Tongue (tissue), 2 donors: ENCODE results near the gene BCKDK. TPM values are rescaled to one million over a fixed set of nuclear protein-coding genes. Genes with fewer than 3 reads are reported as not detected.

Experiments
- DNase-seq: peaks from one replicate; pipeline ENCODE4 v3.0.0-alpha.2; 2015
- total RNA-seq: library from RNA; depleted of rRNA; stranded (reverse); fragments of >200 nt; gene quantifications from one replicate; pipeline ENCODE4 v1.2.3, GENCODE V29; 2014

The BCKDK gene
- 13.0 TPM for total RNA-seq

DNA sequence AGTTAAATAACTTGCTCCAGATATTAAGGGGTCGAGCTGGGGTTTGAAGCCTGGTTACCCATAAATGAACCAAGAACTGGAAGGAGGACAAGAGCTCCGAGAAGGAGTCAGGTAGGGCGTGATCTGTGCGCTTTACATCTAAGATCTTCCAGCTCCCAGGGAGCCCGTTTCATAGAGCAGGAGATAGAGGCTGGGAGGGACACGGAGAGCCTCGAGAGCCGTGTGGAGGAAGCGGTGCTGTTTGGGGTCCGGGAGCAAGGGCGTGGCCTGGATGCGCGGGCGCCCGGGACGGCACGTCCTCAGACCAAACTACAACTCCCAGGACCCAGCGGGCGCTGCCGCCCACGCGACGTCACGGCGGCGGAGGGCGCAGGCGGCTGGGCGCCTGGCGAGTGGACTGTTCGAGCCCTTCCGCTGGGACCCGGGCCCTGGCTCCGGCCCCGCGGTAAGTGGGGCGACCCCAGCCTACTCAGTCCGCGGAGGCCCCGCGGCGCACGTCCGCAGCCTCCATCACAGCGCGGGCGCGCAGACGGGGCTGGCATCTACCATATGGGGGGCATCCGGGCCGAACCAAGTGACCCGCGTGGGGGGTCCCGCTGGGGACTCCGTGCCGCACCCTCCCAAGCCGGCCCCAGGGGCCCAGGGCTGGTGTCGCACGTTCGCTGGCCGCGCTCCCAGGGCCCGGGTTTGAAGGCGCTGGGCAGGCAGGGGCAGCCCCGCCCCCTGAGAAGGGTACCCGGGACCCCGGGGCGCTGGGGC lies at the start of gene BCKDK:
Gene BCKDK, plus strand, starts transcription at position 352 of the 759 bp plus-strand sequence. CDS start 838 bp downstream, outside the sequence.
- peak; percentile 87 for DNase-seq

DNA sequence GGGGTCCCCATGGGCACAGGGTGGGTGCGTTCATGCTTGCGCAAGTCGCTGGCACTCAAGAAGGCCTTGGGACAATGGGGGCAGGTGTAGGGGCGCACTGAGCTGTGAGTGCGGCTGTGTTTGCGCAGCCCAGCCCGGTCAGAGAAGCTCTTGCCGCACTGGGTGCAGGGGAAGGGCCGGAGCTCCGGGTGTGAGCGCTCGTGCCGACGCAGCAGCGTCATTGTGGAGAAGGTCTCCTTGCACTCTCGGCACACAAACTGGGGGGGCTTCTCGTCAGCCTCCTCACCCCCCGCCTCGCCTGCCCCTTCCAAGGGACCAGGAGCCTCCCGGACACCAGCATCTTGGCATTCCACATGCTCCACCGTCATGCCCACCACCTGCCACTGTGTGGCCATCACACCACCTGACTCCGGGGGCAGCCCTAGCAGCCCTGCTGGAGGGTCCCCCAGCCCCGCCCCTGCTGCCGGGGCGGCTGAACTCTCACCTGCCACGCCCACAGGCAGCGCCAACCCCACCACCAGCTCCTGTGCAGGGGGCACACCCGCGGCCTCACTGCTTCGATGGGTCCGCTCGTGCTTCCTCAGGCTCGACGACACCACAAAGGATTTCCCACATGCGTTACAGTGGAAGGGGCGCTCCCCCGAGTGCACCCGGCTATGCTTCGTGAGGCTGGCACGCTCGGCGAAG lies 46.9 kb upstream of the BCKDK start:
- no peak for DNase-seq

DNA sequence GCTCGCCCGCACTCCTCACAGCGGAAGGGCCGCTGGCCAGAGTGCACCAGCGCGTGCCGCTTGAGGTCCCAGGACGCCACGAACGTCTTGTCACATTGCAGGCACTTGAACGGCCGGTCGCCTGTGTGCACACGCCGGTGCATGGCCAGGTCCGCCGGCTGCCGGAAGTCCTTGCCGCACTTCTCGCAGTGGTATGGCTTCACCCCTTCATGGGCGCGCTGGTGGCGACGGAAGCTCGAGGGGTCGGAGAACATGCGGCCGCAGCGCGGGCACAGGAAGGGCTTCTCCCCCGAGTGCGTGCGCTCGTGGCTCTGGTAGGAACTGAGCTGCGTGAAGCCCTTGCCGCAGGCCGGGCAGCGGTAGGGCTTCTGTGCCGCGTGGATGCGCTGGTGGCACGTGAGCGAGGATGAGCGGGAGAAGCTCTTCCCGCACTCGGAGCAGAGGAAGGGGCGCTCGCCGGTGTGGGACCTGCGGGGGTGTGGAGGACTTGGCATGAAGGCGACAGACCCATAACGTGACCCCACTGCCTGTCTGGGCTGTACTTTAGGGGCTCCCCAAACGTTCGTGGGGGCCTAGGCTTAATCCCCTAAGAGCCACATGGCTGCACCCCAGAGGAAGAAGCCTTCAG lies 46.3 kb upstream of the BCKDK start:
- no peak for DNase-seq

DNA sequence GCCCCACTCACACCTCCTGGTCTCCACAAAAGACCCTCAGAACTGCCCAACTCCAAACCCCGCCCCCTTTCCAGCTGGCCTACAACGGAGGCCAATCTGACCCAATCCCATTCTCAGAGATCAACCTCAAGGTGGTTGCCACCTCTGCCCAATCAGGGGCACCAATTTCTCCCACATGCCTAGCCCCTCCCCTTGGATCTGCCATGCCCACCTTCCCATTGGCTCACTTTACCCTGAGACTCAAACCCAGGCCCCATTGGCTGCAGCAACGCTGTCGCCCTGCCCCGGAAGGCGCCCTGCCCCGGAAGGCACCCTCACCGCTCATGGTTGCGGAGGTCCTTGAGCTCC lies 44.7 kb upstream of the BCKDK start:
- no peak for DNase-seq

DNA sequence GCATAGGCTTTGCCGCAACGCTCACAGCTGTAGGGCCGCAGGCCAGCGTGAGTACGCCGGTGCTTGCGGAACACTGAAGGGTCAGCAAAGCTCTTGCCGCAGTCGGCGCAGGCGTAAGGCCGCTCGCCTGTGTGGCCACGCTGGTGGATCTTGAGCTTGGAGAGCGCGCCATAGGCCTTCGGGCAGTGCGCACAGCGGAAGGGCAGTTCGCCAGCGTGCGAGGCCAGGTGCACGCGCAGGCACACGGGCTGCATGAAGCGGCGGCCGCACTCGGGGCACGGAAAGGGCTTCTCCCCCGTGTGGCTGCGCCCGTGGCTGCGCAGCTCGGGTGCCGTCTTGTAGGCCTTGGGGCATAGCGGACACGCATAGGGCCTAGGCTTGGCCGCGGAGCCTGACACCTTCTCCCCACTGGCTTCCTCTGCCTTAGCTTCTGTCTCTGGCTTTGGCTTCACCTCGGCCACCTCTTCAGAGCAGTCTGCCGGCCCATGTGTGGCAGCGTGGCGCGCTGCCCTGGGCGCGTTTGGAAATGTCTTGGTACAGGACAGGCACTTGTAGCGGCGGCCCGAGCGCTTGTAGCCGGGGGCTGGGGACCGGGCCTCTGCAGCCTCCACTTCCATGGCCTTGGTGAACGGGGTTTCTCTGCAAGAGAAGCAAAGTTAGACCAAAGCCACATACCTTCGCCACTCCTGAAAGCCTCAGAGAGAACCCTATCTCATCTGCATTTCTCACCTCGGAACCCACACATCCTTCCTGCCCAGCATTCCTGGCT lies 44.2 kb upstream of the BCKDK start:
- DNase-seq, result no peak

DNA sequence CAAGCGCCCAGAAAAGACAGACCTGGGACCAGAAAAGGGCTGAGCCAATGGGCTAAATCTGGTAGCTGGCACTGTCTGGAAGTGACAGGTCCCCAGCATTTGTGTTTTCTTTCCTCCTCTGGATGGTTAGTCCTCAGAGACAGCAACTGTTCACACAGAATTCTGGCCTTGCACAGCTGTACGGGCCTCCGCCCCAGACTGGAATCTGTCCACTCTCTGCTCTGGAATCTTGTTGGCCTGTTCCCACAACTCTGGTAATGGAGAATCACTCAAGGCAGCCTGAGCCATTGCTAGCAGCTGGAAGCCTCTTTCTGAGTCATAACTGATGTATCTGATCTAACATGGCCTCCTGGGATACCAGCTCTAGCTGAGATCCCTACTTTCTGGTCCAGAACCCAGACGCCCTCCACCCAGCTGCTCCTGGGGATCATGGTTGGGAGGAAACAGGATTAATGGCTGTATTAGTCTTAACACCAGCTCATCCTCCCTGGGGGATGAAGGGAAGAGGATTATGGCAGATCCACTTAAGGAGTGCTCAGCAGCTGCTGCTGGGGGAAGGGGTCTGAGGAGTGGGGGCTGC lies 43.2 kb upstream of the BCKDK start:
- peak; percentile 97 for DNase-seq

DNA sequence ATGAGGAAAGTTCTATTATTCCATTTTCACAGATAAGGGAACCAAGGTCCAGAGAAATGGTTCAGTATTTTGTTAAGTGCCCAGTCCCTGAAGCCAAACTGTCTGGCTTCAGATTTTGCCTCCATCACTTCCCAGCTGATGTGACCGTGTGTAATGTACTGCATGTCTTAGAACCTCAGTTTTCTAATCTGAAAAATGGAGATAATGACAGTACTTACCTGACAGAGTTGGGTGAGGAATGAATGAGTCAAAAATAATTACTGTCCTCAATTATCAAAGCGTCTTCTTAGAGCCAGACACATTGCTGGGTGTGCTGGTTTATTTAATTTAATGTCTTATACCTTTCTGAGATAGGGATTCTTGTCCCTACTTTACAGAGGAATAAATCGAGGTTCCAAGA lies 40.8 kb upstream of the BCKDK start:
- DNase-seq, result no peak

DNA sequence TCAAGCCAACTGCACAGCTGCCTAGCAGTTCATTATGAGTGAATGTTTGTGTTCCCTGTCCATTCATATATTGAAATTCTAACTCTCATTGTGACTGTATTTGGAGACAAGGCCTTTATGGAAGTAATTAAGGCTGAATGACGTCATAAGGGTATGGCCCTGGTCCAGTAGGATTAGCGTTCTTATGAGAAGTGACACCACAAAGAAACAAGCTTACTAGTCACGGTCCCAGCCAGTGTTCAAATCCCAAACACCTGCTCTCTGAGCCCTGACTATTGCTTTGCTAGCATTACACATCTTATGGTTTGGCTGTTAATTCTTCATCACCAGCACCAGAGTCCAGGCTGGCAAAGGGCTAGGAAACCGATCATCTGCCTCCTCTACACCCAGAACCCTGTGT lies 36.3 kb upstream of the BCKDK start:
- DNase-seq, result peak; percentile 97

DNA sequence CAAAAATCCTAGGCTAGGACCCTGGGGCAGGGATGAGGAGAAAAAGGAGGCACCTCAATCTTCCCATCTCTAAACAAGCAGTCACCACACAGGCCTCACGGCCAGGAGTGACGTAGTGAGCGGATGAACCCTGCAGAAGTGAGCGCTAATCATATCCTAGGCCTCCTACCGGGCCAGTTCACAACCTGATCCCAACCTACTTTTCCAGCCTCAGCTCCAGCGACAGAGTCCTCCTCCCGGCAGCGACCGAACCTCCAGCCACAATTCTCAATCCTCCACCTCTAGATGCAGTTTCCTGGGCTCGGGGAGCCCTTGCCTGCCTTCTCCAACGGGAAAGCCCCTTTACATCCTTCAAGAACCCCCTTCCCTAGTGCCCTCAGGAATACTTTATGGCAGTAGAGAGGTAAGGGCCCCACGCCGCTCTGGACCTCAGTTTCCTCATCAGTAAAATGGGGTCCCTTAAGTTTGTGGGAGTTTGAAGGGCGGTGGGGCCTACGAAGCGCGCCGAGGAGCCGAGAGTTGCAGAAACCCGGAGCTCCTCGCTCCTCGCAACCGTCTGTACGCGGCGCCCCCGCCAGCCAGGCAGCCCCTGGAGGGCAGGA lies 35.5 kb upstream of the BCKDK start:
- peak; percentile 51 for DNase-seq

DNA sequence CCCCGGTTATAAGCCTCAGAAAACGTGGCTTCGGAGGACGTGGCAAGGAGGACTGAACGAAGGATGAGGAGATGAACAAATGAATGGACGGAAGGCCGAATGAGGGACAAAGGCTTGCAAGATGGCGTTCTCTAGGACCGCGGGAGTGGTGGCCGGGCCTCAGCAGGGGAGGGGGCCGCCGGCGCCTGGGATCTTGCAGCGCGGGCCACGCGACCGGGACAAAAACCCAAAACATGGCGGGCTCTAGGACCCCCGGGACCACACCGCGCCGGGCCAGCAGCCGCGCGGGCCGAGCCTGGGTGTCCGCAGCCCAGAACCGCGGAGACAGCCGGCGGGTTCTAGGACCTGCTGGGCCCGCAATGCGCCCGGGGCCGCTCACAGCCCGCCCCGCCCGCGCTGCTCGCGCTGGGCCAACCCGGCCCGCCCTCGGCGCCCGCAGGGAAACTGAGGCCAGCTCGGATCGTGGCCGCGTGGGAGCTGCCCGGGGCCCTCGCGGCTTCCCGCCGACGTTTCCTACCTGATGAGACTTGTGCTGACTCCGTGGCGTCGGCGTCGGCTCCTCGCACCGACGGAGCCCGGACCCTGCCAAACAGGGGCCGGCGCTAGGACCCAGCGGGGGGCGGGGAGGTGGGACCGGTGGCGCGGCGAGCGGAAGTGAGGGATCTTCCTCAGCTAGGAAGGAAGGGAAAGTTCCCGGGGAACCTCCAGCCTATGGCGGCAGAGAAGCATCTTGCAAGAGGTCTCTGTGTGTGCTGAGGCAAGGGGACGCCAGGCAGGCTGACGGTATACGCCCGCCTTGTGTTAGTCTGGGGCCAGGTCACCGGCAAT lies 34.8 kb upstream of the BCKDK start:
- DNase-seq, result peak; percentile 97

DNA sequence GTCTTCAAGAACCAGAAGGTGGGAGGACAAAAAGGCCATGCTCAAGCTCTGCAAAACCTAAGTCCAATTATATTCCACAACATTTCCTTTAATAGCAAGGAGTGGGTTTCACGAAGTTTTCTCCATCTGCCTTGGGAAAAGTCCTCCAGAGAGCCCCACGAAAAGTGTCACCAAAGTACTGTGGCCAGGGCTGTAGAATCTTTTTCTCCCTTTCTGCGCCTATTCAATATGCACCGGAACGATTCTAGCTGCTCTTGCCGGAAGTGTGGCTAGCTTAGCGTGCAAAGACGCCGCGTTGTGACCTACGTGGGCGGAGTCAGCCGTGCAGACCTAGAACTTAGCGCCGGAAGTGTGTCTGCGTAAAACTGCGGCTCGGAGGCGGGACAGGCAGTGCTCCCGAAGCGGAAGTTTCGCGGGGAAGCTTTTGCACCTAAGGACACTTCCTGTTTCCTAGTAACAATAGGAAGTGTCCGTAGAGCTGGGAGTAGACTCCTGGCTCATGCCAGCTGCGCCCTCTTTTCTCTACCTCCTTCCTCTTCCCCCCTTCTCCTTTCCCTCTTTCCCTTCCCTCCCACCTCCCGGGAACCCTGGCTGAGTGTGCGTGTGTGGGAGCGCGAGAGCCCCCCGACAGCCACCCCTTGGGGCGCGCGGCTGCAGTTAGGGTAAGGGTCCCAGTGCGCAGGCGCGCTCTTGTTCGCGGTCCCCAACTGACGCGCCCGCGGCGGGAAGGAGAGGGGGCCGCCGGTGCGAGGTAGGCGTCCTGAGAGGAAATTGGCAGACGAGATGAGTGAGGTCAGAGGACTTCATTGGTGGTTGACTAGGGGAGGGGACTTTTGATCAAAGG lies 34.0 kb upstream of the BCKDK start, which contains the start of the genes ZNF646 and ZNF668:
Gene ZNF646, plus strand, starts transcription at position 453 of the 844 bp plus-strand sequence. CDS start 1,903 bp downstream, outside the sequence.
Gene ZNF668, minus strand, starts transcription at position 271 of the 844 bp plus-strand sequence. CDS start 9,781 bp downstream, outside the sequence.
- peak; percentile 100 for DNase-seq

DNA sequence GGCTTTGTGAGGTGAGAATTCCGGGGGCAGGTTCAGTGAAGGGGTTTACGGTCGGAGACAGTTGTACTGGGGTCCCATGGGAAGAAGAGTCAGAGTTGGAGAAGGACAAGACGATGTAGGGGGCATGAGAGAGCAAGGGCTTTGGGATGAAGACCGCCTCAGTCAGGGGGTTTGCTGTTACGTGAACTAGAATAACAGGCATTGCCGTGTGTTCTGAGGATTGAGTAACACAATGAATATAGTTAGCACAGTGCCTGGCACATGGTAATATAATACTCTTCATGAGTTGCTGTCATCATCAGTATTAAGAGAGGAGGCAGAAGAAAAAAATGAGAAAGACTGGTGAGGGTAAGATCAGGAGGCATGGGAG lies 33.4 kb upstream of the BCKDK start:
- DNase-seq, result no peak

DNA sequence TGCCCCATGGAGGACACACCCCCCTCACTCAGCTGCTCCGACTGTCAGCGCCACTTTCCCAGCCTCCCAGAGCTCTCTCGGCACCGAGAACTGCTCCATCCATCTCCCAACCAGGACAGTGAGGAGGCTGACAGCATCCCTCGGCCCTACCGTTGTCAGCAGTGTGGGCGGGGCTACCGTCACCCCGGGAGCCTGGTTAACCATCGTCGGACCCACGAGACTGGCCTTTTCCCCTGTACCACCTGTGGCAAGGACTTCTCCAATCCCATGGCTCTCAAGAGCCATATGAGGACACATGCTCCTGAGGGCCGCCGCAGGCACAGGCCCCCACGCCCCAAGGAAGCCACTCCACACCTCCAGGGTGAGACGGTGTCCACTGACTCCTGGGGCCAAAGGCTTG lies 31.9 kb upstream of the BCKDK start:
- DNase-seq, result no peak

DNA sequence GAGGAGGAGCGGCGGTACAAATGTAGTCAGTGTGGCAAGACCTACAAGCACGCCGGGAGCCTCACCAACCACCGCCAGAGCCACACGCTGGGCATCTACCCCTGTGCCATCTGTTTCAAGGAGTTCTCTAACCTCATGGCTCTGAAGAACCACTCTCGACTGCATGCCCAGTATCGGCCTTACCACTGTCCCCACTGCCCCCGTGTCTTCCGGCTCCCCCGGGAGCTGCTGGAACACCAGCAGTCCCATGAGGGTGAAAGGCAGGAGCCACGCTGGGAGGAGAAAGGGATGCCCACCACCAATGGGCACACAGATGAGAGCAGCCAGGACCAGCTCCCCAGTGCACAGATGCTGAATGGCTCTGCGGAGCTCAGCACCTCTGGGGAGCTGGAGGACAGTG lies 31.2 kb upstream of the BCKDK start:
- no peak for DNase-seq

DNA sequence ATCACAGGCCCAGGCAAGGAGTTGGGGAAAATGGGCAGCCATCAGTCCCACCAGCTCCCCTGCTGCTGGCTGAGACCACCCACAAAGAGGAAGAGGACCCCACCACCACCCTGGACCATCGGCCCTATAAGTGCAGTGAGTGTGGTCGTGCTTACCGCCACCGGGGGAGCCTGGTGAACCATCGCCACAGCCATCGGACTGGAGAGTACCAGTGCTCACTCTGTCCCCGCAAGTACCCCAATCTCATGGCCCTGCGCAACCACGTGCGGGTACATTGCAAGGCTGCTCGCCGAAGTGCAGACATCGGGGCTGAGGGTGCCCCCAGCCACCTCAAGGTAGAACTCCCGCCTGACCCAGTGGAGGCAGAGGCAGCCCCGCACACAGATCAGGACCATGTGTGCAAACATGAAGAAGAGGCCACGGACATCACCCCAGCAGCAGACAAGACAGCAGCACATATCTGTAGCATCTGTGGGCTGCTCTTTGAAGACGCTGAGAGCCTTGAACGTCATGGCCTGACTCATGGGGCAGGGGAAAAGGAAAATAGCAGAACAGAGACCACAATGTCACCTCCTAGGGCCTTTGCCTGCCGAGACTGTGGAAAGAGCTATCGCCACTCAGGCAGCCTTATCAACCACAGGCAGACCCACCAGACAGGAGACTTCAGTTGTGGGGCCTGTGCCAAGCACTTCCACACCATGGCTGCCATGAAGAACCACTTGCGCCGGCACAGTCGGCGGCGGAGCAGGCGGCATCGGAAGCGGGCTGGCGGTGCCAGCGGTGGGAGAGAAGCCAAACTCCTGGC lies 30.4 kb upstream of the BCKDK start:
- no peak for DNase-seq

DNA sequence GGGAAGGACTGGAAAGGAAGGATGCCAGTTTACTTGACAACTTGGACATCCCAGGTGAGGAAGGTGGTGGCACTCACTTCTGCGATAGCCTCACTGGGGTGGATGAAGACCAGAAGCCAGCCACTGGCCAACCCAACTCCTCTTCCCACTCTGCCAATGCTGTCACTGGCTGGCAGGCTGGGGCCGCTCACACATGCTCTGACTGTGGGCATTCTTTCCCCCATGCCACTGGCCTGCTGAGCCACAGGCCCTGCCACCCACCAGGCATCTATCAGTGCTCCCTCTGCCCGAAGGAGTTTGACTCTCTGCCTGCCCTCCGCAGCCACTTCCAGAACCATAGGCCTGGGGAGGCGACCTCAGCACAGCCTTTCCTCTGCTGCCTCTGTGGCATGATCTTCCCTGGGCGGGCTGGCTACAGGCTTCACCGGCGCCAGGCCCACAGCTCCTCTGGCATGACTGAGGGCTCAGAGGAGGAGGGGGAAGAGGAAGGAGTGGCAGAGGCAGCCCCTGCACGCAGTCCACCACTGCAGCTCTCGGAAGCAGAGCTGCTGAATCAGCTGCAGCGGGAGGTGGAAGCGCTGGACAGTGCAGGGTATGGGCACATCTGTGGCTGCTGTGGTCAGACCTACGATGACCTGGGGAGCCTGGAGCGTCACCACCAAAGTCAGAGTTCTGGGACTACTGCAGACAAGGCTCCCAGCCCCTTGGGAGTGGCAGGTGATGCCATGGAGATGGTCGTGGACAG lies 29.4 kb upstream of the BCKDK start:
- DNase-seq, result no peak

DNA sequence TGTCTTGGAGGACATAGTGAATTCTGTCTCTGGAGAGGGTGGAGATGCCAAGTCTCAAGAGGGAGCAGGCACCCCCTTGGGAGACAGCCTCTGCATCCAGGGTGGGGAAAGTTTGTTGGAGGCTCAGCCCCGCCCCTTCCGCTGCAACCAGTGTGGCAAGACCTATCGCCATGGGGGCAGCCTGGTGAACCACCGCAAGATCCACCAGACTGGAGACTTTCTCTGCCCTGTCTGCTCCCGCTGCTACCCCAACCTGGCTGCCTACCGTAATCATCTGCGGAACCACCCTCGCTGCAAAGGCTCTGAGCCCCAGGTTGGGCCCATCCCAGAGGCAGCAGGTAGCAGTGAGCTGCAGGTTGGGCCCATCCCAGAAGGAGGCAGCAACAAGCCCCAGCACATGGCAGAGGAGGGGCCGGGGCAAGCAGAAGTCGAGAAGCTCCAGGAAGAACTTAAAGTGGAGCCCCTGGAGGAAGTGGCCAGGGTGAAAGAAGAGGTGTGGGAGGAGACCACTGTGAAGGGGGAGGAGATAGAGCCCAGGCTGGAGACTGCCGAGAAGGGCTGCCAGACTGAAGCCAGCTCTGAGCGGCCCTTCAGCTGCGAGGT lies 28.7 kb upstream of the BCKDK start:
- DNase-seq, result no peak
